ENCODE results near the gene SH2D3A.
"Not testable (repeated sequence)": the region's sequence is repeated elsewhere in the genome, so short reads cannot be mapped to it uniquely, and the experiment has no call there.

Gene SH2D3A

GRCh38 chr19:6718111-6718740, 49.0 kb downstream of the SH2D3A start:
- DNase-seq = no peak

GRCh38 chr19:6717441-6717971, 49.7 kb downstream of the SH2D3A start:
- DNase-seq = no peak

GRCh38 chr19:6717036-6717435, 50.2 kb downstream of the SH2D3A start:
- no peak for DNase-seq

- DNase-seq = no peak
Observed at GRCh38 chr19:6716610-6716970, 50.6 kb downstream of the SH2D3A start.

GRCh38 chr19:6714749-6715555, 52.3 kb downstream of the SH2D3A start:
- no peak for DNase-seq

- DNase-seq = no peak
Observed at GRCh38 chr19:6713773-6714692, 53.2 kb downstream of the SH2D3A start.

- no peak for DNase-seq
Observed at GRCh38 chr19:6712692-6713670, 54.3 kb downstream of the SH2D3A start.

GRCh38 chr19:6712231-6712630, 55.0 kb downstream of the SH2D3A start:
- DNase-seq = no peak

GRCh38 chr19:6711605-6712004, 55.6 kb downstream of the SH2D3A start:
- DNase-seq = no peak

GRCh38 chr19:6711078-6711361, 56.2 kb downstream of the SH2D3A start:
- DNase-seq = no peak

GRCh38 chr19:6710273-6711077, 56.8 kb downstream of the SH2D3A start:
- no peak for DNase-seq

GRCh38 chr19:6709549-6709948, 57.7 kb downstream of the SH2D3A start:
- no peak for DNase-seq

GRCh38 chr19:6708913-6709312, 58.3 kb downstream of the SH2D3A start:
- not testable (repeated sequence) for DNase-seq

- no peak for DNase-seq
Observed at GRCh38 chr19:6708346-6708745, 58.9 kb downstream of the SH2D3A start.

GRCh38 chr19:6707658-6708018, 59.6 kb downstream of the SH2D3A start:
- DNase-seq = no peak

GRCh38 chr19:6707011-6707657, 60.1 kb downstream of the SH2D3A start:
- DNase-seq = no peak

- DNase-seq = no peak
Observed at GRCh38 chr19:6706633-6706958, 60.6 kb downstream of the SH2D3A start.

- no peak for DNase-seq
Observed at GRCh38 chr19:6705931-6706632, 61.2 kb downstream of the SH2D3A start.
